Breast epithelium (tissue), 4 donors: ENCODE data around the gene PIM3. TPM values are rescaled to one million over a fixed set of nuclear protein-coding genes. Genes with fewer than 3 reads are reported as not detected.

Experiments used
- DNase-seq, 2 donors: peaks; one replicate each; pipeline ENCODE4 v3.0.0-alpha.2; 2019; ENCODE audit warnings: low spot score in 2 of 2
- H3K27ac ChIP-seq, 2 donors: fragments of 200-600 bp; sonication (generic) in 1 of 2; one replicate each; pipeline ENCODE4 v1.5.1; 2016 to 2019; ENCODE audit warnings: mild to moderate bottlenecking in 1 of 2
- H3K27me3 ChIP-seq, 2 donors: fragments of 200-600 bp; sonication (generic) in 1 of 2; one replicate each; pipeline versions ENCODE4 v1.5.1 to v1.6.0; 2017 to 2019; ENCODE audit warnings: control low read depth in 1 of 2, mild to moderate bottlenecking in 1 of 2
- H3K36me3 ChIP-seq: fragments of 200-600 bp; one replicate; pipeline ENCODE4 v1.5.1; 2019
- H3K4me1 ChIP-seq, 2 donors: fragments of 200-600 bp; sonication (generic); one replicate each; pipeline ENCODE4 v1.5.1; 2016 to 2019; ENCODE audit warnings: control low read depth in 1 of 2
- H3K4me3 ChIP-seq, 3 donors: fragments of 200-600 bp; sonication (generic); 1 replicate in 2 of 3; 2 replicates in 1 of 3; pipeline ENCODE4 v1.5.1; 2016 to 2019; ENCODE audit warnings: mild to moderate bottlenecking in 3 of 3, moderate library complexity in 2 of 3
- H3K9me3 ChIP-seq, 2 donors: fragments of 200-600 bp; sonication (generic) in 1 of 2; one replicate each; pipeline ENCODE4 v1.5.1; 2016 to 2019; ENCODE audit warnings: control low read depth in 1 of 2
- POLR2A ChIP-seq: fragments of 450-650 bp; IDR thresholded peaks from one replicate; pipeline ENCODE4 v1.6.1; 2016; ENCODE audit warnings: antibody characterized with exemption, mild to moderate bottlenecking, moderate library complexity
- POLR2AphosphoS5 ChIP-seq, 3 donors: sonication (generic); formaldehyde crosslinking; IDR thresholded peaks; one replicate each; pipeline ENCODE4 v1.6.1; 2017; ENCODE audit warnings: antibody characterized with exemption in 3 of 3
- intact Hi-C: fragments of 100-400 bp; cut with DNase I; formaldehyde crosslinking; loops from one replicate; pipeline ENCODE4 v1.15.1; 2023; ENCODE audit warnings: low total_unique reads
- total RNA-seq, 3 donors: library from RNA; depleted of rRNA; stranded (reverse); fragments of >200 nt; gene quantifications; one replicate each; pipeline ENCODE4 v1.1.0, GENCODE V29; 2016
- TF ChIP-seq, protein P1 (sequence below), 3 donors: fragments of 450-650 bp; IDR thresholded peaks; one replicate each; pipeline ENCODE4 v1.5.1; 2016 to 2017; ENCODE audit warnings: antibody characterized with exemption in 3 of 3, mild to moderate bottlenecking in 3 of 3, moderate library complexity in 3 of 3

The PIM3 gene
- total RNA-seq, 3 donors from 2014 or later = 63.0 to 92.1 (median 87.1) TPM

GRCh38 chr22:49937758-49938564 is 22.6 kb upstream of the PIM3 start:
- no peak for DNase-seq
- Histone ChIP-seq H3K9me3 (no peaks in the 10 kb centered on the region), H3K36me3 (no peaks in the 10 kb centered on the region), H3K4me3 (peak overlapping the region in 1 of 3 donors; percentile 64), H3K27ac (peak overlapping the region; percentile 94 to 99), H3K4me1 (peaks cover 17 to 34% of the 10 kb centered on the region in 2 donors), H3K27me3 (no peaks in the 10 kb centered on the region)
- intact Hi-C loops = no loop called here
- TF ChIP-seq POLR2AphosphoS5 (IDR thresholded peaks at IDR 0.05) (peak; percentile 44 to 48 (median 46)), POLR2A (no peak)

GRCh38 chr22:49938565-49939136 is 21.9 kb upstream of the PIM3 start:
- Histone ChIP-seq H3K4me3 (no peak overlapping the region), H3K4me1 (peaks cover 14 to 28% of the 10 kb centered on the region in 2 donors), H3K27me3 (no peaks in the 10 kb centered on the region), H3K27ac (peak overlapping the region; percentile 94 to 99), H3K36me3 (no peaks in the 10 kb centered on the region), H3K9me3 (no peaks in the 10 kb centered on the region)
- DNase-seq = no peak
- intact Hi-C loops = no loop called here
- TF ChIP-seq POLR2A (no peak), POLR2AphosphoS5 (IDR thresholded peaks at IDR 0.05) (no peak)
- TF ChIP-seq, protein P1, sequence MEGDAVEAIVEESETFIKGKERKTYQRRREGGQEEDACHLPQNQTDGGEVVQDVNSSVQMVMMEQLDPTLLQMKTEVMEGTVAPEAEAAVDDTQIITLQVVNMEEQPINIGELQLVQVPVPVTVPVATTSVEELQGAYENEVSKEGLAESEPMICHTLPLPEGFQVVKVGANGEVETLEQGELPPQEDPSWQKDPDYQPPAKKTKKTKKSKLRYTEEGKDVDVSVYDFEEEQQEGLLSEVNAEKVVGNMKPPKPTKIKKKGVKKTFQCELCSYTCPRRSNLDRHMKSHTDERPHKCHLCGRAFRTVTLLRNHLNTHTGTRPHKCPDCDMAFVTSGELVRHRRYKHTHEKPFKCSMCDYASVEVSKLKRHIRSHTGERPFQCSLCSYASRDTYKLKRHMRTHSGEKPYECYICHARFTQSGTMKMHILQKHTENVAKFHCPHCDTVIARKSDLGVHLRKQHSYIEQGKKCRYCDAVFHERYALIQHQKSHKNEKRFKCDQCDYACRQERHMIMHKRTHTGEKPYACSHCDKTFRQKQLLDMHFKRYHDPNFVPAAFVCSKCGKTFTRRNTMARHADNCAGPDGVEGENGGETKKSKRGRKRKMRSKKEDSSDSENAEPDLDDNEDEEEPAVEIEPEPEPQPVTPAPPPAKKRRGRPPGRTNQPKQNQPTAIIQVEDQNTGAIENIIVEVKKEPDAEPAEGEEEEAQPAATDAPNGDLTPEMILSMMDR (IDR thresholded peaks at IDR 0.05) = no peak

GRCh38 chr22:49941507-49942316 is 18.9 kb upstream of the PIM3 start:
- Histone ChIP-seq H3K4me3 (no peak overlapping the region), H3K36me3 (no peaks in the 10 kb centered on the region), H3K9me3 (no peaks in the 10 kb centered on the region), H3K4me1 (peaks cover 0 to 13% of the 10 kb centered on the region in 2 donors), H3K27me3 (no peaks in the 10 kb centered on the region), H3K27ac (no peak overlapping the region)
- no peak for TF ChIP-seq POLR2AphosphoS5 (IDR thresholded peaks at IDR 0.05)
- no peak for TF ChIP-seq POLR2A
- TF ChIP-seq, protein P1 (IDR thresholded peaks at IDR 0.05) = no peak
- intact Hi-C loops = no loop called here
- DNase-seq = no peak

- Histone ChIP-seq H3K36me3 (no peaks in the 10 kb centered on the region), H3K4me1 (peaks cover 7 to 14% of the 10 kb centered on the region in 2 donors), H3K9me3 (no peaks in the 10 kb centered on the region), H3K27ac (peak overlapping the region in 1 of 2 donors; percentile 70), H3K27me3 (no peaks in the 10 kb centered on the region), H3K4me3 (no peak overlapping the region)
- DNase-seq = no peak
- TF ChIP-seq POLR2A (no peak), POLR2AphosphoS5 (IDR thresholded peaks at IDR 0.05) (no peak)
- TF ChIP-seq, protein P1 (IDR thresholded peaks at IDR 0.05) = no peak
- intact Hi-C loops = no loop called here
Observed at GRCh38 chr22:49942565-49943404, 17.8 kb upstream of the PIM3 start.

DNA sequence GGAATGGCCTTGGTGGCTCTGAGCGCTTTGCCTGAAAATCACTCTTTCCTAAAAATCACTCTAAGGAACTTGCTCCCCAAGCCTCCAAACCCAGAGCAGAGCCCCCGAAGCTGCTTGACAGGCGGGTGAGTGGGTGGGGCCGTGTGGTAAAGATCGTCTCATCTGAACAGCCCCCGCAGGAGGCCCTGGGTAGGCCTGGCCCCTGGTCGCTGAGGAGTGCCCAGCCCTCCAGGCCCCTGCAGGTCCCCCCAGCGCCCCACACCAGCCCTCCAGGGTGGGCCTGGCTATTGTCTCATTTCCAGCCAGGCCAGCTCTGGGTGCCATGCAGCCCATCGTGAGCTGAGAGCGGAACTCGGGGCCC is 17.2 kb upstream of the PIM3 start:
- H3K36me3 ChIP-seq = no peaks in the 10 kb centered on the region
- H3K9me3 ChIP-seq = no peaks in the 10 kb centered on the region
- no peaks in the 10 kb centered on the region for H3K27me3 ChIP-seq
- intact Hi-C loops = no loop called here
- peaks cover 8 to 20% of the 10 kb centered on the region in 2 donors for H3K4me1 ChIP-seq
- TF ChIP-seq POLR2AphosphoS5 (IDR thresholded peaks at IDR 0.05) (no peak), POLR2A (no peak)
- TF ChIP-seq, protein P1 (IDR thresholded peaks at IDR 0.05) = no peak
- peak overlapping the region in 1 of 2 donors; percentile 70 for H3K27ac ChIP-seq
- no peak for DNase-seq
- no peak overlapping the region for H3K4me3 ChIP-seq
